GM18868 (cell line): ENCODE data around the gene MEPCE.
"Not testable (repeated sequence)": the region's sequence is repeated elsewhere in the genome, so short reads cannot be mapped to it uniquely, and the experiment has no call there.

Experiments
- ATAC-seq: cut with Tn5 transposase; IDR thresholded peaks from one replicate; pipeline ENCODE4 v1.9.1; 2021; ENCODE audit warnings: mild to moderate bottlenecking, moderate library complexity; ENCODE audit not compliant: unreplicated experiment

The MEPCE gene

GRCh38 chr7:100429637-100430492, at the start of gene MEPCE:
Gene MEPCE (plus strand): TSS chr7:100429831. CDS start chr7:100430019, 188 bp downstream.
- ATAC-seq: peak; percentile 39

GRCh38 chr7:100380196-100380595, 49.4 kb upstream of the MEPCE start:
- no peak for ATAC-seq

GRCh38 chr7:100381531-100382233, 47.9 kb upstream of the MEPCE start:
- not testable (repeated sequence) for ATAC-seq

- ATAC-seq: not testable (repeated sequence)
These were observed 47.3 kb upstream of the MEPCE start for GRCh38 chr7:100382234-100382853.

- no peak for ATAC-seq
These were observed 44.9 kb upstream of the MEPCE start for GRCh38 chr7:100384628-100385294.

- ATAC-seq: no peak
These were observed 42.7 kb upstream of the MEPCE start for GRCh38 chr7:100386940-100387339.

- no peak for ATAC-seq
These were observed 41.9 kb upstream of the MEPCE start for GRCh38 chr7:100387695-100388094.

- ATAC-seq: no peak
These were observed 40.1 kb upstream of the MEPCE start for GRCh38 chr7:100389437-100390088.

- no peak for ATAC-seq
These were observed 39.2 kb upstream of the MEPCE start for GRCh38 chr7:100390286-100391009.

- ATAC-seq: no peak
These were observed 36.3 kb upstream of the MEPCE start for GRCh38 chr7:100393233-100393905.

- no peak for ATAC-seq
These were observed 35.6 kb upstream of the MEPCE start for GRCh38 chr7:100394077-100394476.

- ATAC-seq: peak; percentile 90
These were observed 33.1 kb upstream of the MEPCE start for GRCh38 chr7:100396421-100396982.

- no peak for ATAC-seq
These were observed 32.1 kb upstream of the MEPCE start for GRCh38 chr7:100397315-100398081.

GRCh38 chr7:100398239-100398638, 31.4 kb upstream of the MEPCE start:
- no peak for ATAC-seq

GRCh38 chr7:100400041-100400440, 29.6 kb upstream of the MEPCE start:
- no peak for ATAC-seq

GRCh38 chr7:100400656-100401055, 29.0 kb upstream of the MEPCE start:
- ATAC-seq: no peak

- ATAC-seq: no peak
These were observed 27.8 kb upstream of the MEPCE start for GRCh38 chr7:100401811-100402210.

GRCh38 chr7:100402241-100402640, 27.4 kb upstream of the MEPCE start:
- ATAC-seq: no peak
